CD4-positive, alpha-beta T cell treated with Interleukin-12 subunit alpha and Interleukin-12 subunit beta, for 1 hour (primary cell): ENCODE data around the gene GFPT2.
A peak's percentile ranks its signal among the peaks of the same experiment; 100 is the strongest.

Source experiments
- DNase-seq: peaks from one replicate; pipeline ENCODE4 v3.0.0-alpha.2; 2020

The GFPT2 gene

GRCh38 chr5:180332051-180332517, 21.1 kb downstream of the GFPT2 start:
- DNase-seq = no peak

GRCh38 chr5:180331647-180331950, 21.5 kb downstream of the GFPT2 start:
- DNase-seq = no peak

DNA sequence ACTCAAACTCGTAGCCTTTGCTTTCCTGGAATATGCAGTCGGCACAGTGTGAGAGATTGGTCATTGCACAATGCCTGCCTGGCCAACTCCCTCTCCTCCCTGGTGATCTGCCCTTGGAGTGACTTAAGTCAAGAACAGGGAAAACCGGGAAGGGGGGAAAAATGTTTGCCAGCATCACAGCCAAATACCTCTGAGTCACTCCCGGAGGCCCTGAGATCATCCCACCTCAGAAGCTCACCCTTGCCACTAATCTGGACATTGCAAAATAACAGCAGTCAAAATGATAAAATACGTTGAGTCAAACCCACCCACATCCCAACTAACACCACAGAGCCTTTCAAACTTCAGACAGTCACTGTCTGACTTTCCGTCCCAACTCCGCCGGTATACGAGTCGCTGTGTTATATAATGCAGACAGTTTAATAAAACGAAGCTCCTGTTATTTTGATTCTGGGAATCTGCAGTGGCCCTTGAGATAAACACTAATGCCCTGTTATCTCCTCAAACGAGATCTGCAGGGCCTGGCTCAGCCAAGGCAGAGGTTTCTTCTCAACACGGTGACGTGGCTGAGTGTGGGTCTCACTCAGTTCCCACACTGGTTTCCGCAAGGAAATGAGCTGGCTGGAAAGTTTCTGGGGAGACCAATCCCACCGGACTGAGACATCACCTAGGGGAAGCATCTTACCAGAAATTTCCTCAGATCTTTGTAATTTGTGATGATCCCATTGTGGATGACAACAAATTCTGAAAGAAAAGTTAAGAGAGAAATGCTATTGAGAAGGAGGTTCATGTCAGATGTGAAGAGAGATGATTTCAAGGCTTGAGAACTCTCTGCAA, 22.1 kb downstream of the GFPT2 start:
- no peak for DNase-seq

DNA sequence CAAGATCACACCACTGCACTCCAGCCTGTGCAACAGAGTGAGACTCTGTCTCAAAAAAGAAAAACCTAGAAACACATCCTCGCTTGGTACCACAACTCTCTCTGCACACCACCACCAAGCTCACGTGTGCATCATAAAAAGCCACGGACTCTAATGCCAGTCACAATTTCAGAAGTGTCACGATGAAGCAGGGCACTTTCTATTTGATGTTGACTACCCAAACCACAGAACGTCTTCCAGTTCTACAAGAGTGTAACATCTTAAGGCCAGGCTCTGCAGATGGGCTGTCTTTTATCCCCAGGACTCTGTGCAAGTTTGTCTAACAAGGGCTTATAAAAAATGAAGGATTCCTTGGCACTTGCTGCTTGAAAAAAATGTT, 22.9 kb downstream of the GFPT2 start:
- DNase-seq = no peak

DNA sequence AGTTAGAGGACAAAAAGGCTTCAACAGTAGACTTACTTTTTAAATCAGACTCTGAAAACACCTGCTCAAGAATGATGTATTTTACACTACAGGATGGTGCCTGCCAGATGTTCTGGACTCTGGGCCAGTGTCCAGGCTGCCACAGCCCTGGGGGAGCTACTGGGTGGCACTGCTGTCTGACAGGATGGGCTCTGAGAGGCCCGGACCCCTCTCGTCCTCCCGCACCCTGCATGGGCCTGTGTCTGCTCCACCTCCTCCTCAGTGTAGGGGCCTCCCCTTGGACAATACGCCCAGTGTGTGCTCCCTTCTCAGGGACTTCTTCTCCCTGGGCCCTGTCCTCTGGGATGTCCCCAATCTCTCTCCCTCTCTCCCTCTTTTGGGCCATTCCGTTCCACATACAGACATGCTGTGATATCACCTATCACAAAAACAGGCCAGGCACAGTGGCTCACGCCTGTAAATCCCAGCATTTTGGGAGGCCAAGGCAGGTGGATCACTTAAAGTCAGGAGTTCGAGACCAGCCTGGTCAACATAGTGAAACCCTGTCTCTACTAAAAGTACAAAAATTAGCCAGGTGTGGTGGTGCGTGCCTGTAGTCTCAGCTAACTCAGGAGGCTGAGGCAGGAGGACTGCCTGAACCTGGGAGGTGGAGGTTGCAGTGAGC, 23.4 kb downstream of the GFPT2 start:
- DNase-seq = no peak

GRCh38 chr5:180329138-180329435, 24.0 kb downstream of the GFPT2 start:
- no peak for DNase-seq

GRCh38 chr5:180328296-180329137, 24.6 kb downstream of the GFPT2 start:
- DNase-seq = peak; percentile 84

DNA sequence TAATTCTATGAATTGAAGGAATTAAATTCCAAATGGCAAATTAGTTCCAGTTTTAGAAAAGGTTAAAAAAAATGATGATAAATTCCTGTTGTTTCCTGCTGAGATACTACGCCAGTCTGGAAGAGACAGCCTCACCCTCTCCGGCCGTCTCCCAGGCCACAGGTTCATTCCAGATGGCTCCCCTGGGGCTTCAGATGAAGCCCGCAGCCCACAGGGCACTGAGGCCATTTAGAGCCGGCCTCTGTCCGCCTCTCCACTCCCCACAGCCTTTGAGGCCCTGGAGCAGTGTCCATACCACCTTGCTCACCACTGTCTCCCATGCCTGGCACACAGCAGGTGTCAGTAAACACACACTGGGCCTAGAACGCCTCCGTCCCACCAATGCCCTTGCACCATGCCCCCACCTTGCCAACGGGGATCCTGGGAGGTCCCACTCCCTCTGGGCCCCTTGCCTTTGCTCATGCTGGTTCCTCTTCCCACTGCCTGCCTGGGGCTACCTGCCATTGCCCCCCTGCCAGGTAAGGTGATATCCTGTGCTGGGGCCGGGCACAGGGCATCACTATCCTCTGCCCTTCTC, 26.1 kb downstream of the GFPT2 start:
- no peak for DNase-seq

- no peak for DNase-seq
Observed at GRCh38 chr5:180324601-180324950, 28.6 kb downstream of the GFPT2 start.

GRCh38 chr5:180323941-180324600, 29.1 kb downstream of the GFPT2 start:
- DNase-seq = no peak

- no peak for DNase-seq
Observed at GRCh38 chr5:180323160-180323559, 30.0 kb downstream of the GFPT2 start.

DNA sequence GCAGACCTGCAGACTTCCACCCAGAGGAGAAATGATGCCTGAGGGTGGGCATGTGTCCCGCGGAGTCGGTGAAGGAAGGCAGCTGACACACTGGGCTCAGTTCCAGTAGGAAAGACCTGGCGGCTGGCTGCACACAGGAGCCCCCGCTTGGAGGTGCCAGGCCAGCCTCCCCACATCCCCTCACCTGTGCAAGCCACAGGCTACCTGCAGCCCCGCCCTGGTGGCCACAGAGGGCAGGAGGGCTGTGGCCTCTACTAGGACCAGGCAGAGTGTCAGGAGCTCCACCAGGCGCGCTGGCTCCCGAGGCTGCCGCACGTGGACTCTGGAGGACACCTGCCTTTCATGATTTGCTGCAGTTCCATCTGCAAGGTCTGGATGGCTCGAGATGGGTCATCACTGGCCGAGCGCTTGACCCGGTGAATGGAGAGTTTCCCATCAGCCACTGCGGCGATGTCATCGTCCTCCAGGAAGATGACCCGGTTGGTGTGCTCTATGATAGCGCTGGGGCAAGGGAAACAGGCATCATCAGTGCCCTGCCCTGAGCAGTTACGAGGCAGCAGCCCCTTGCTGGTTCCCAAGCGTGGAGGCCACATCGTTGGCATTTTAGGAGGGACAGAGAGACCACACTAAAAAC, 34.6 kb downstream of the GFPT2 start:
- DNase-seq = no peak

DNA sequence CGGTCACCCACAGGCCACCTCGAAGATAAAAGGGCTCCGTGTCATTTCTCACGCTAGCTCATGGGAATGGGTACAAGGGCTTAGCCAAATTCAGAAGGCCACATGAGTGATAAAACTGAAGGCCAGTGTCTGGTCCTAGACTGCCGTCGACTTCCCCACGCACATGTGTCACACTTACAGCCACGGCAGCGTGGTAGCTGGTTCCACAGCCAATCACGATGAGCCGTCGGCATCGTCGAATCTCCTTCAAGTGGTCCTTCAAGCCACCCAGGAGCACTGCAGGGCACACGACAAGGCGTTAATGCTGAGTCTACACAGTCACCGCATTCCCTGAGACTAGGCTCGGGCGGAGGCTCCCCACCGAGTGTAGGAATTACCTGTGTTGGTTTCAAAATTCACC, 36.5 kb downstream of the GFPT2 start:
- no peak for DNase-seq

GRCh38 chr5:180315762-180316212, 37.3 kb downstream of the GFPT2 start:
- peak; percentile 76 for DNase-seq

DNA sequence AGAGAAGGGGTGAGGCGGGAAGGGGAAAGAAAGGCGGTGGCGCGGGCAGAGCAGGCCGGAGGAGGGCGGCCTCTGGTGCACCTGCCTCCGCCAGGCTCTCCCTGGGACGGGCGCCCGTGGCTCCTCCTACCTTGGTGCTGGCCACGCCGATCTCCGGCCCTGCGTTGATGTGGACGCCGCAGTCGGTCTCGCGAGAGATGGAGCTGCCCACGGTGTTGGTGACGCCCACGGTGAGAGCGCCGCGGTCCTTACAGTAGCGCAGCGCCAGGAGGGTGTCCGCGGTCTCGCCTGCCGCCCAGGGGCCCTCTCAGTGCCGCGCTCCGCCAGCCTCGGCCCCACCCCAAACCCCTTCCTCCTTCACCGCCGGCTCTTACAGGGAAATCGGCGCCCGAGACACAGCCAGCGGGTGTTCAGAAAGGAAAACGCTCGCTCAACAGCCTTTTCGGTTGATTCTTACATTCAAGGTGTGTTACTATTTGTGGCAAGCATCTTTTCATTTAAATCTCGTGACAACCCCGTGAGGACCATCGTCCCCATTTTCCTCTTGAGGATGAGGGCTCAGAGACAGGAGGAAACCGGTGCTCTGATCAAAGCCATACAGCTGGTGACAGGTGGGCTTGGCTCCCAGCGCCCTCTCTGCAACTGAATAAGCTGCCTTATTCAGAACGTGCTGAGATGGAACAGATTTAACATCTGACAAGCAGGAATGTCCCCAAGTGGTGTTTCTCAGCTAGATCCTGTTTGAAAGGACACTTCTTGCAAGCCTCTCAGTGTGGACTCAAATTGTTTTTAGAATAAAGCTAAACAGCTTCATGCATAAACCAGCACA, 39.2 kb downstream of the GFPT2 start:
- peak; percentile 54 for DNase-seq

GRCh38 chr5:180311216-180311615, 41.9 kb downstream of the GFPT2 start:
- DNase-seq = no peak

GRCh38 chr5:180306796-180307195, 46.3 kb downstream of the GFPT2 start:
- no peak for DNase-seq

- no peak for DNase-seq
Observed at GRCh38 chr5:180305481-180305880, 47.7 kb downstream of the GFPT2 start.

GRCh38 chr5:180304431-180305375, 48.4 kb downstream of the GFPT2 start:
- no peak for DNase-seq

DNA sequence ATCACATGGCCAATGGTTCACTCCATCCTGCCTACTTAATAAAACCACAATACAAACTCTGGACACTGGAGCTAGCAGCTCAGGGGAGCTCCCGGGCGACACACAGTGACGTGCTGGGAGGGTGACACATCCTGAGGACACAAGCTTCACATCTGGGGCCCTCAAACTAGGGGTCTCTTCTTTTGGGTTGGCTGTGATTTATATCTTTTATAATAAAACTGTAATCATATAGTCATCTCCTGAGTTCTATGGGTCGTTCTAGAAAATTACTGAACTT, 49.2 kb downstream of the GFPT2 start:
- no peak for DNase-seq
